ENCODE results near the gene EEIG1.
"Not testable (repeated sequence)": the region's sequence is repeated elsewhere in the genome, so short reads cannot be mapped to it uniquely, and the experiment has no call there.

Gene EEIG1

DNA sequence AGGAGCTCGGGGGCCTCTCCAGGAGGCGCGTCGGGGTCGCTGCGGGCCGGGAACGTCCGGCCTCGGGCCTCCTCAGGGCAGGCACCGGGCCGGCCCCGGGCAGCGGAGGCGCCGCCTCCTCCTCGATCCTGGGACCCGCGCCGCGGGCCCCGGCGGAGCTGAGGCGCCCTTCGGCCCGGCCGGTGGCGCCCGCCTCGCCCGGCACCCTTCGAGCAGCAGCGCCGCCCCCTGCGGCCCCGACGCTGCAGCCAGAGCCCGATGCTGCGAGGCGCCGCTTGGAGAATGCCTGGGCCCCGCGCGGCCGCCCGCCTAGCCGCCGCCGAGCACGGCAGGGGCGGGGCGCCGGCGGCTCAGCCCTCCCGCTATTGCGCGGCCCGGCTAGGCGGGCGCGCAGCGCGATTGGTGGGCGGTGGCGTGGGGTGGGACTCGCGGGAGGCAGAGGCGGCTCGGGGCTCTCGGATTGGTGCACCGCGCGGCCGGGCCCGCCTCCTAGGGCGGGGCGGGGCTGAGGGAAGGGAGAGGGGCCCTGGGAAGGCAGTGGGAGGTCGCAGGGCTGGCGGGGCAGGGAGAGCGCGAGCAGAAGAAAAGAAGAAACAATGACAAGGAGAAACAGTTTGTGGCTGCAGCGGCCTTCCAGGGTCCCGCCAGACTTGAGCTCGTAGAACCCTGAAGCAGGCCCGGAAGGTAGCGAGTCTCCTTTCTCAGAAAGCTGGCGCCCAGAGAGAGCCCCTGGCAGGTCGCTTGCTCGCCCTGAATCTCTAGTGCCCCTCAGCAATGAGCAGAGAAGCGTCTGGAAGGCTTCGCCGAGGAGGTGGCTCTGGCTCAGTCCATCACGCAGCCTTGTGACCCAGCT lies at the start of gene EEIG1:
Gene EEIG1, minus strand, starts transcription at position 284 of the 853 bp plus-strand sequence. CDS start 852 bp downstream, outside the sequence.
- H3K4me1 ChIP-seq (ENCODE audit: control insufficient read depth, low read depth, low read length): peaks cover 22% of the 10 kb centered on the region
- H3K27me3 ChIP-seq (ENCODE audit: control insufficient read depth, insufficient read depth, low read length): no peaks in the 10 kb centered on the region
- no peaks in the 10 kb centered on the region for H3K36me3 ChIP-seq (ENCODE audit: control insufficient read depth, low read depth, low read length)
- peak within 1 kb of the TSS; percentile 72 for H3K9ac ChIP-seq (ENCODE audit: low read length)
- H3K4me3 ChIP-seq (ENCODE audit: low read length): peak within 1 kb of the TSS; percentile 91
- H3K9me3 ChIP-seq (ENCODE audit: control insufficient read depth, low read depth, low read length): no peaks in the 10 kb centered on the region
- H3K27ac ChIP-seq (ENCODE audit: low read length): peak within 1 kb of the TSS; percentile 93

DNA sequence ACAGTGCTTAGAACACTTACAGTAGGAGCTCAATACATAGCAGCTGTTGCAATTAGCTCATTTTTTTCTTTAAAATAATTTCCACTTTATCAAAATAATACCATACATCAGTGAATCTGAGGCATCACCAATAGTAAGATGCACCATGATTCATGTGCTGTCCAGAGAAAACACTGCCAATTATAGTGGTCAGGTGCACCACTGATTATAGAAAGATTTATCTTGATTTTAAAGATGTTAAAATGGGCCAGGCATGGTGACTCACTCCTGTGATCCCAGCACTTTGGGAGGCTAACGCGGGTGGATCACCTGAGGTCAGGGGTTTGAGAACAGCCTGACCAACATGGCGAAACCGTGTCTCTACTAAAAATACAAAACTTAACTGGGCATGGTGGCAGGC lies 46.9 kb upstream of the EEIG1 start:
- Histone ChIP-seq H3K9me3 (ENCODE audit: control insufficient read depth, low read depth, low read length) (no peaks in the 10 kb centered on the region), H3K36me3 (ENCODE audit: control insufficient read depth, low read depth, low read length) (no peaks in the 10 kb centered on the region), H3K9ac (ENCODE audit: low read length) (no peak overlapping the region), H3K4me3 (ENCODE audit: low read length) (no peak overlapping the region), H3K27ac (ENCODE audit: low read length) (no peak overlapping the region), H3K27me3 (ENCODE audit: control insufficient read depth, insufficient read depth, low read length) (no peaks in the 10 kb centered on the region), H3K4me1 (ENCODE audit: control insufficient read depth, low read depth, low read length) (no peaks in the 10 kb centered on the region)

DNA sequence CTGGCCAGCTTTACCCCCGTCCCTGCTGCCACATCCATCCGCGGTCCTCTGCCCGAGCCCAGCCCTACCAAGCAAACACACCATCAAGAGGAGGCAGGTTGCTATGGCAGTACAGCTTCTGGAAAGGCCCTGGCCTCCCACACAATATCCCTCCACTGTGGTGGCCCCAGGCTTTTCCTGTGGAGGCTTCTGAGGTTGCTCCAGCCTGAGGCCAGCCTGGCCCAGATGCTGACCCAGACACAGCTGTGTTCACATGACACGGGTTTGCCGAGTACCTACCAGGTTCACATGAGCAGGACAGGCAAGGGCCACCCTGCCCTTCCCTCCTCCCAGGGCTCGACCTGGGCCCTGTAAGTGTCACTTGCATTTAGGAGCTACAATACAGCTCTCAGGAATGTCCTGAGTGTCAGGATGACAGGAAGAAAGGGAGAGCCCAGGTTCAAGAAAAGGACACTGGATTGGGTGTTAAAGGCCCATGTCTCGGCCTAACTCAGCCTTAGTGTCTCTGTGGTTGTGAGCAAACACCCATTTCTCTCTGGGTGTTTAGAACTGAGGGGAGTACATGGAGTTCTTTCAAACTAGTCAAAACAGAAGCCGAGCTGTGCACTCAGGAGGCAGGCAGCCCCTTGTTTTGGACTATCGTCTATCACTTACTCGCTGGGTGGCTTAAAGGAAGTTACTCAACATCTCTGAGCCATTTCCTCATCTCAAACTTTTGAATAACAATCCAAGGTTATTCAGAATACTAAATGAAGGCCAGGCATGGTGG lies 46.2 kb upstream of the EEIG1 start:
- Histone ChIP-seq H3K4me3 (ENCODE audit: low read length) (no peak overlapping the region), H3K27ac (ENCODE audit: low read length) (no peak overlapping the region), H3K4me1 (ENCODE audit: control insufficient read depth, low read depth, low read length) (no peaks in the 10 kb centered on the region), H3K9me3 (ENCODE audit: control insufficient read depth, low read depth, low read length) (no peaks in the 10 kb centered on the region), H3K27me3 (ENCODE audit: control insufficient read depth, insufficient read depth, low read length) (no peaks in the 10 kb centered on the region), H3K9ac (ENCODE audit: low read length) (no peak overlapping the region), H3K36me3 (ENCODE audit: control insufficient read depth, low read depth, low read length) (no peaks in the 10 kb centered on the region)

DNA sequence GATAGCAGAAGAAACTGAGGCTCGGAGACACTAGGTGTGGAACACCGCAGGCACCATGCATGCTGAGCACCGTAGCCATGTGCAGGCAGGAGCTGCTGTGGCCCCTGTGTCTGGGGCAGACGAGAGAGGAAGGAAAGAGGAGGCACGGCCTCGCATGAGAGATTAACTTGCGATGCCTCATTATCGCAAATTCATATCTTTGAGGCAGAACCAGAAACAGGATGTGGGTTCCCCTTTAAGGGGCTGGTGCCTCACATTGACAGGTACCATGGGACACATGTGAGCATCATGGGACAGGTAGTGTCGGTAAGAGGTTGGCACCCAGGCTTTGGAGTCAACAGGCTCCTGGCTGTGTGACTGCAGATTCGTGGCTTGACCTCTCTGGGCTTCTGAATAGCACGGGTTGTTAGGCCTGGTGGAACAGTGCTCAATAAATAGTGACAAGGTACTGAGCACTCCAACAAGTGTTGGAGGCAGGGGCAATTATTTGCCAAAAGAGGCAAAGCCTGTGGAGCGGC lies 45.5 kb upstream of the EEIG1 start:
- no peak overlapping the region for H3K27ac ChIP-seq (ENCODE audit: low read length)
- H3K9me3 ChIP-seq (ENCODE audit: control insufficient read depth, low read depth, low read length): no peaks in the 10 kb centered on the region
- H3K4me1 ChIP-seq (ENCODE audit: control insufficient read depth, low read depth, low read length): no peaks in the 10 kb centered on the region
- H3K27me3 ChIP-seq (ENCODE audit: control insufficient read depth, insufficient read depth, low read length): no peaks in the 10 kb centered on the region
- no peak overlapping the region for H3K9ac ChIP-seq (ENCODE audit: low read length)
- no peaks in the 10 kb centered on the region for H3K36me3 ChIP-seq (ENCODE audit: control insufficient read depth, low read depth, low read length)
- no peak overlapping the region for H3K4me3 ChIP-seq (ENCODE audit: low read length)

DNA sequence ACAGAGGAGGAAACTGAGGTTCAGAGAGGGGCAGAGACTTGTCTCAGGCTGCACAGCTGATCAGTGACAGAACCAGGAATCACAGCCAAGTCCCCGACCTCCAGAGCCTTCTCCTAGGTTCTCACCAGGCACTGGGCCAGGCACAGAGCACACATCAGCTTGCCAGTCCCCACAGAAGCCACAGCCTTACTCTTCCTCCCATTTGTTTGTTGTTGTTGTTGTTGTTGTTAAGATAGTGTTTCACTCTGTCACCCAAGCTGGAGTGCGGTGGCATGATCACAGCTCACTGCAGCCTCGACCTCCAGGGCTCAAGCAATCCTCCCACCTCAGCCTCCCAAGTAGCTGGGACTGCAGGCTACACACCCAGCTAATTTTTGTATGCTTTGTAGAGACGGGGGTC lies 44.9 kb upstream of the EEIG1 start:
- H3K9ac ChIP-seq (ENCODE audit: low read length): no peak overlapping the region
- H3K4me3 ChIP-seq (ENCODE audit: low read length): no peak overlapping the region
- H3K27ac ChIP-seq (ENCODE audit: low read length): no peak overlapping the region
- no peaks in the 10 kb centered on the region for H3K27me3 ChIP-seq (ENCODE audit: control insufficient read depth, insufficient read depth, low read length)
- no peaks in the 10 kb centered on the region for H3K4me1 ChIP-seq (ENCODE audit: control insufficient read depth, low read depth, low read length)
- H3K36me3 ChIP-seq (ENCODE audit: control insufficient read depth, low read depth, low read length): no peaks in the 10 kb centered on the region
- no peaks in the 10 kb centered on the region for H3K9me3 ChIP-seq (ENCODE audit: control insufficient read depth, low read depth, low read length)

DNA sequence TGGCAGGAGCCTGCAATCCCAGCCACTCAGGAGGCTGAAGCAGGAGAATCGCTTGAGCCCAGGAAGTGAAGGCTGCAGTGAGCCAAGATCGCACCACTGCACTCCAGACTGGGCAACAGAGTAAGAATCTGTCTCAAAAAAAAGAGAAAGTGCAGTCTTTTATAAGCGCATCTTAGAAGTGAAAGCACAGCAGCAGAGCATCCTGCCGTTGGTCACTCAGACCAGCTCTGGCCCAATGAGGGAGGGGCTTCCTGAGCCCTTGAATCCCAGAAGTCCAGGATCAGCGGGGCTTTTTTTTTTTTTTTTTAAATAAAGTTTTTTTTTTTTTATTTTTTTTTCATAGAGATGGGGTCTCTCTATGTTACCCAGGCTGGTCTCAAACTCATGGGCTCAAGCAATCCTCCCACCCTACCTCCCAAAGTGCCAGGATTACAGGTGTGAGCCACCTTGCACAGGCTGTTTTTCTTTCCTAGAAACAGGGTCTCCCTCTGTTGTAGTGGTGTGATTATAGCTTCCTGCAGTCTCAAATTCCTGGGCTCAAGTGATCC lies 44.0 kb upstream of the EEIG1 start:
- no peaks in the 10 kb centered on the region for H3K4me1 ChIP-seq (ENCODE audit: control insufficient read depth, low read depth, low read length)
- H3K9ac ChIP-seq (ENCODE audit: low read length): no peak overlapping the region
- H3K9me3 ChIP-seq (ENCODE audit: control insufficient read depth, low read depth, low read length): no peaks in the 10 kb centered on the region
- no peak overlapping the region for H3K4me3 ChIP-seq (ENCODE audit: low read length)
- no peaks in the 10 kb centered on the region for H3K27me3 ChIP-seq (ENCODE audit: control insufficient read depth, insufficient read depth, low read length)
- no peak overlapping the region for H3K27ac ChIP-seq (ENCODE audit: low read length)
- H3K36me3 ChIP-seq (ENCODE audit: control insufficient read depth, low read depth, low read length): no peaks in the 10 kb centered on the region

DNA sequence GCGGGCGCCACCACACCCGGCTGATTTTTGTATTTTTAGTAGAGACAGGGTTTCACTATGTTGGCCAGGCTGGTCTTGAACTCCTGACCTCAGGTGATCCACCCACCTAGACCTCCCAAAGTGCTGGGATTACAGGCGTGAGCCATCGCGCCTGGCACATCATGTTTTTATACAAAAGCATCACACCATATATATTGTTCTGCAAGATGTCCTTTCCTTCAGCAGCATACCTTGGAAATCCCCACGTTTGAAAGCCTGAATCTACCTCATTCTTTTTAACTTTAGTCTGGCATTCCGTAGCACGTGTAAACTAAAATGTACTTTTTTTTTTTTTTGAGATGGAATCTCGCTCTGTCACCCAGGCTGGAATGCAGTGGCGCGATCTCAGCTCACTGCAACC lies 42.9 kb upstream of the EEIG1 start:
- not testable (repeated sequence) for H3K9me3 ChIP-seq (ENCODE audit: control insufficient read depth, low read depth, low read length); H3K4me1 ChIP-seq (ENCODE audit: control insufficient read depth, low read depth, low read length); H3K4me3 ChIP-seq (ENCODE audit: low read length); H3K9ac ChIP-seq (ENCODE audit: low read length); H3K36me3 ChIP-seq (ENCODE audit: control insufficient read depth, low read depth, low read length); H3K27ac ChIP-seq (ENCODE audit: low read length); H3K27me3 ChIP-seq (ENCODE audit: control insufficient read depth, insufficient read depth, low read length)

DNA sequence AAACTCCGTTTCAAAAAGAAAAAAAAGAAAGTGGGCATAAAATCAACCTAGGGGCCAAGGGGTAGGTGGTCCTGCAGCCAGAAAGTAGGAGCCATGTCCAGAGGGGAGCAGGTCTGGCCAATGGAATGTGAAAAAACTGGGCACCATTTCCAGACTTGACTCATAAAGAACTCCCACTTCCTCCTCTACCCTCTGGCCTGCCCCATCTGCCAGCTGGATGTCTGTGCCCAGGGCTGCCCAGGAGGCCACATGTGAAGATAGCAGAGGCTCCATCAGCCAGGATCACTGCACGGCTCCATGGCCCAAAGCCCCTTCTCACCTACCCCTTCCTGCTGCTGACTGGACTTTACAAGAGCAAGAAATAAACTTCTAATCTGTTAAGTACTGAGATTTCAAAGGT lies 42.1 kb upstream of the EEIG1 start:
- H3K9me3 ChIP-seq (ENCODE audit: control insufficient read depth, low read depth, low read length): no peaks in the 10 kb centered on the region
- H3K9ac ChIP-seq (ENCODE audit: low read length): no peak overlapping the region
- H3K27me3 ChIP-seq (ENCODE audit: control insufficient read depth, insufficient read depth, low read length): no peaks in the 10 kb centered on the region
- H3K36me3 ChIP-seq (ENCODE audit: control insufficient read depth, low read depth, low read length): no peaks in the 10 kb centered on the region
- H3K27ac ChIP-seq (ENCODE audit: low read length): no peak overlapping the region
- no peak overlapping the region for H3K4me3 ChIP-seq (ENCODE audit: low read length)
- H3K4me1 ChIP-seq (ENCODE audit: control insufficient read depth, low read depth, low read length): no peaks in the 10 kb centered on the region

DNA sequence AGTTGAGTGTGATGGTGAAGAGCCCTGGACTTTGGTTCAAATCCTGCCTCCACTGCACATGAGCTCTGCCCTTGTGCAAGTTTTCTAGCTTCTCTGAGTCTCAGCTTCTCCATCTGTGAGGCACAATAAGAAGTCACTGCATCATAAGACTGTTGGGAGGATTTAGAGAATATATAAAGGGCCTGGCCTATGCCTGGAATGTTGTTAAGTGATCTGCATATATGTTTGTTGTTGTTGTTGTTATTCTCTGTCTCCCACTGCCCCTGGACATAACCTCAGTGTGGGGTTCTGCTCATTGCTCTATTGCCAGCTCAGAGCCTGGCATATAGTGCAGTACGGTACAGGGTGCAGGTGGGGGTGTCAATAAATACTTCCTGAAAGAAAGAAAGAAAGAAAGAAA lies 40.3 kb upstream of the EEIG1 start:
- Histone ChIP-seq H3K9me3 (ENCODE audit: control insufficient read depth, low read depth, low read length) (no peaks in the 10 kb centered on the region), H3K27ac (ENCODE audit: low read length) (no peak overlapping the region), H3K9ac (ENCODE audit: low read length) (no peak overlapping the region), H3K27me3 (ENCODE audit: control insufficient read depth, insufficient read depth, low read length) (no peaks in the 10 kb centered on the region), H3K36me3 (ENCODE audit: control insufficient read depth, low read depth, low read length) (no peaks in the 10 kb centered on the region), H3K4me1 (ENCODE audit: control insufficient read depth, low read depth, low read length) (no peaks in the 10 kb centered on the region), H3K4me3 (ENCODE audit: low read length) (no peak overlapping the region)

DNA sequence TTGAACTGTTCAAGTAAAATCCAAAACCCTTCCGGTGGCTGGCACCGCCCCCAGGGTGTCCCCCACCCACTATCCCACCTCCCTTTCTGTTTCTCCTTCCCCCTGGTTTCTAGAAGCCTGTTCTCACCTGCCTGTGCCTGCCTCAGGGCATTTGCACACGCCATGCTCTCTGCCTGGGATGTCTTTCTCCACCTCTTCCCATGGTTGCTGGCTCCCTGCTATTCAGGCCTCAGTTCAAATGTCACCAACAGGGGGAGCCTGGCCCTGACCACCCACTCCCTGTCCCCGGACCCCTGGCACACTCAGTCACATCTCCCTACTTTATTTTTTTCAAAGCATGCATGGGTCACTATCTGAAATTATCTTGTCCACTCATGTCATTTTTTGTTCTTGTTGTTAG lies 39.9 kb upstream of the EEIG1 start:
- no peaks in the 10 kb centered on the region for H3K36me3 ChIP-seq (ENCODE audit: control insufficient read depth, low read depth, low read length)
- H3K9me3 ChIP-seq (ENCODE audit: control insufficient read depth, low read depth, low read length): no peaks in the 10 kb centered on the region
- no peaks in the 10 kb centered on the region for H3K27me3 ChIP-seq (ENCODE audit: control insufficient read depth, insufficient read depth, low read length)
- no peak overlapping the region for H3K27ac ChIP-seq (ENCODE audit: low read length)
- no peak overlapping the region for H3K9ac ChIP-seq (ENCODE audit: low read length)
- no peaks in the 10 kb centered on the region for H3K4me1 ChIP-seq (ENCODE audit: control insufficient read depth, low read depth, low read length)
- no peak overlapping the region for H3K4me3 ChIP-seq (ENCODE audit: low read length)

DNA sequence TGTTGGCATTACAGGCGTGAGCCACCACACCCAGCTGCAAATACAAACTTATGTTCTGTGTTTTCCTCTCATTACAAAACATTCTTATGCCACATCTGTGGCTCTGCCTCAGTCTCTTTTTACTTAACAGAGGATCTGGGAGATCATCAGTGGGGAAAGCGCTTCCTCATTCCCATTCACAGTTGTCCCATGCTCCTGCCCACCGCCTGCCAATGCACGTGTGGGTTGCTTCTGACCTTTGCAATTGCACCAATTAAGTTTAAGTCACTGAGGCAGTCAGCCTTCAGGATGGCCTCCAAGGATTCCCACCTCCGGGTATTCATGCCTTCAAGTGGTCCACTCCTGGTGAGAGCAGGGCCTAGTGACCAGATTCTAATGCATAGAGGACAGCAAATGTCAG lies 34.9 kb upstream of the EEIG1 start:
- Histone ChIP-seq H3K27me3 (ENCODE audit: control insufficient read depth, insufficient read depth, low read length) (no peaks in the 10 kb centered on the region), H3K36me3 (ENCODE audit: control insufficient read depth, low read depth, low read length) (no peaks in the 10 kb centered on the region)

More for the DNA sequence above, 34.9 kb upstream of the EEIG1 start:
- Histone ChIP-seq H3K27ac (ENCODE audit: low read length) (no peak overlapping the region), H3K4me3 (ENCODE audit: low read length) (no peak overlapping the region), H3K9ac (ENCODE audit: low read length) (no peak overlapping the region), H3K4me1 (ENCODE audit: control insufficient read depth, low read depth, low read length) (peaks cover 5% of the 10 kb centered on the region), H3K9me3 (ENCODE audit: control insufficient read depth, low read depth, low read length) (no peaks in the 10 kb centered on the region)
